GM12872 (cell line): ENCODE results near the gene MS4A15.

Experiments used
- TF ChIP-seq, protein P1 (sequence below): IDR thresholded peaks from 3 replicates; pipeline ENCODE4 v1.5.1; 2011; ENCODE audit warnings: low read depth, mild to moderate bottlenecking, low read length, moderate library complexity; ENCODE audit not compliant: insufficient read depth

Gene MS4A15

GRCh38 chr11:60786811-60787567 lies 30.3 kb downstream of the MS4A15 start:
- TF ChIP-seq, protein P1, sequence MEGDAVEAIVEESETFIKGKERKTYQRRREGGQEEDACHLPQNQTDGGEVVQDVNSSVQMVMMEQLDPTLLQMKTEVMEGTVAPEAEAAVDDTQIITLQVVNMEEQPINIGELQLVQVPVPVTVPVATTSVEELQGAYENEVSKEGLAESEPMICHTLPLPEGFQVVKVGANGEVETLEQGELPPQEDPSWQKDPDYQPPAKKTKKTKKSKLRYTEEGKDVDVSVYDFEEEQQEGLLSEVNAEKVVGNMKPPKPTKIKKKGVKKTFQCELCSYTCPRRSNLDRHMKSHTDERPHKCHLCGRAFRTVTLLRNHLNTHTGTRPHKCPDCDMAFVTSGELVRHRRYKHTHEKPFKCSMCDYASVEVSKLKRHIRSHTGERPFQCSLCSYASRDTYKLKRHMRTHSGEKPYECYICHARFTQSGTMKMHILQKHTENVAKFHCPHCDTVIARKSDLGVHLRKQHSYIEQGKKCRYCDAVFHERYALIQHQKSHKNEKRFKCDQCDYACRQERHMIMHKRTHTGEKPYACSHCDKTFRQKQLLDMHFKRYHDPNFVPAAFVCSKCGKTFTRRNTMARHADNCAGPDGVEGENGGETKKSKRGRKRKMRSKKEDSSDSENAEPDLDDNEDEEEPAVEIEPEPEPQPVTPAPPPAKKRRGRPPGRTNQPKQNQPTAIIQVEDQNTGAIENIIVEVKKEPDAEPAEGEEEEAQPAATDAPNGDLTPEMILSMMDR = no peak

GRCh38 chr11:60788401-60789125 lies 31.9 kb downstream of the MS4A15 start:
- TF ChIP-seq, protein P1 = no peak

DNA sequence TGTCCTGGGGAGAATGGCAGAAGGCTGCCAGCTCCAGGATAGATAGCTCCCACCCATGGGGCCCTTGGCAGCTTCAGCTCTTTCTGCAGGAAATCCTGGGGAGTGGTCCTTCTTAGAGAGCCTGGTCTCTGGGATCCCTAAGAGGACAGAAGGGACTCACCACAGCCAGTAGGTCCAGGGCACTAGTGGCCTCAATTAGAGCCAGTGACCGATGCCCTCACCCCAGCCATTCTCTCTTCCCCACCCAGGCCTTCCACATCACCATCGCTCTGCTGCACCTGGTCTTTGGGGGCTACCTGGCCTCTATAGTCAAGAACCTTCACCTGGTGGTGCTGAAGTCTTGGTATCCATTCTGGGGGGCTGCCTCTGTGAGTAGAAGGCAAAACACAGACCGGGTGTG lies 34.1 kb downstream of the MS4A15 start:
- TF ChIP-seq, protein P1 = no peak

- TF ChIP-seq, protein P1 = no peak
Measured at GRCh38 chr11:60791153-60791933, 34.7 kb downstream of the MS4A15 start.

DNA sequence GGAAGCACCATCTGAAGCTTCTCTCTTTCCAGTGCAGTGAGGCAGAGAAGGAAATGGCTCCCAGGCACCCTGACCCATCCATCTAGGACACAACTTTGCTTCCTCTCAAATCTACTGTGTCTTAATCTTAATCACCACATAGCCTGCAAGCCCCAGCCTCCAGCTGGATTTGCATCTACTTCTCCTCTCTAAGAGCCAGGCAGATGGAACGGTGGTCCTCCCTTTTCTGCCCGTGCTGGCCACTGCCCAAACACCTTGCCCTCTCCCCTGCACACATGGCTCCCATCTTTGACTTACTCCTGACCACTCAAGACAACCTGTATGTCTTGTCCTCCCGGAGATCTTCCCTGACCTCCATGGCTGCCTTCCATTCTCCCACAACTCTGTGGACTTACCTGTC lies 35.9 kb downstream of the MS4A15 start:
- TF ChIP-seq, protein P1 = no peak

DNA sequence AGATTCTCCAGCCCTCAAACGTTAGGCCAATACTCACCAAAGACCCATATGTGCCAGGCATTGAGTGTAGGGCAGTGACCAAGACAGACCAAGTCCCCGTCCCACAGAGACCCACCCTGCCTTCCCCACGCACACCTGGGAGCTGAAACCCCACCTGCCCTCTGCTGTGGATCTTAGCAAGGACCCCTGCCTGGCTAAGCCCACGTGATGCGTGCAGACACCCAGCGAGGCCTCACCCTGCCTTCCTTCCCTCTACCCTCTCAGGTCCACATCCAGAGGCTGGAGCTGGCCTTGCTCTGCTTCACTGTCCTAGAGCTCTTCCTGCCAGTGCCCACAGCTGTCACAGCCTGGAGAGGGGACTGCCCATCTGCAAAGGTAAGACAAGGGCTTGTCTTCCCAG lies 38.6 kb downstream of the MS4A15 start:
- TF ChIP-seq, protein P1 = no peak
